Stimulated activated CD8-positive, alpha-beta memory T cell treated with anti-CD3 and anti-CD28 coated beads, Interleukin-7, amount 100 ng/mL, for 24 hours (primary cell): Measurements from ENCODE around the gene PAK4.
"Not testable (repeated sequence)": the region's sequence is repeated elsewhere in the genome, so short reads cannot be mapped to it uniquely, and the experiment has no call there.

Experiments
- DNase-seq: peaks from one replicate; pipeline ENCODE4 v3.0.0-alpha.2; 2020; ENCODE audit warnings: low read depth

The PAK4 gene

GRCh38 chr19:39100500-39101166 lies 25.0 kb upstream of the PAK4 start:
- DNase-seq = no peak

GRCh38 chr19:39103151-39103550 lies 22.4 kb upstream of the PAK4 start:
- no peak for DNase-seq

- DNase-seq = no peak
These were observed 21.4 kb upstream of the PAK4 start for GRCh38 chr19:39104186-39104596.

GRCh38 chr19:39106194-39106593 lies 19.4 kb upstream of the PAK4 start:
- DNase-seq = no peak

- DNase-seq = no peak
These were observed 15.9 kb upstream of the PAK4 start for GRCh38 chr19:39109641-39110040.

- peak; percentile 64 for DNase-seq
These were observed 15.2 kb upstream of the PAK4 start for GRCh38 chr19:39110263-39110967.

- no peak for DNase-seq
These were observed 13.9 kb upstream of the PAK4 start for GRCh38 chr19:39111593-39112199.

GRCh38 chr19:39112338-39112890 lies 13.2 kb upstream of the PAK4 start:
- DNase-seq = no peak

GRCh38 chr19:39113199-39113598 lies 12.4 kb upstream of the PAK4 start:
- DNase-seq = no peak

GRCh38 chr19:39115105-39115847 lies 10.3 kb upstream of the PAK4 start:
- no peak for DNase-seq

- DNase-seq = not testable (repeated sequence)
These were observed 8.6 kb upstream of the PAK4 start for GRCh38 chr19:39117023-39117422.

- DNase-seq = no peak
These were observed 5.8 kb upstream of the PAK4 start for GRCh38 chr19:39119830-39120229.

- no peak for DNase-seq
These were observed 2.5 kb upstream of the PAK4 start for GRCh38 chr19:39122934-39123731.

GRCh38 chr19:39124136-39124764 lies 1.3 kb upstream of the PAK4 start:
- no peak for DNase-seq

- no peak for DNase-seq
These were observed 410 bp upstream of the PAK4 start for GRCh38 chr19:39125199-39125553.

GRCh38 chr19:39126312-39127187 lies 964 bp downstream of the PAK4 start:
- no peak for DNase-seq

- no peak for DNase-seq
These were observed 2.4 kb downstream of the PAK4 start for GRCh38 chr19:39127812-39128515.

GRCh38 chr19:39128516-39129079 lies 3.0 kb downstream of the PAK4 start:
- no peak for DNase-seq

GRCh38 chr19:39129116-39129515 lies 3.5 kb downstream of the PAK4 start:
- no peak for DNase-seq
